B cell (primary cell): ENCODE measurements around the gene FGFR3. TPM values are rescaled to one million over a fixed set of nuclear protein-coding genes. Genes with fewer than 3 reads are reported as not detected.

Experiments
- ATAC-seq: fragments of 200-7000 bp; cut with Tn5 transposase; one replicate; pipeline ENCODE4 v1.10.0; 2021; ENCODE audit warnings: low read depth, mild to moderate bottlenecking, moderate number of reproducible peaks, moderate library complexity
- CTCF ChIA-PET: fragments of 350-600 bp; sonication (Branson Sonifier 250); formaldehyde crosslinking; loops from one replicate; lab custom pipeline; 2021; ENCODE audit warnings: antibody characterized with exemption, inconsistent platforms; lab: Charles Lee
- POLR2A ChIA-PET: fragments of 350-600 bp; sonication (Branson Sonifier 250); formaldehyde crosslinking; loops from one replicate; lab custom pipeline; 2021; ENCODE audit warnings: antibody characterized with exemption; lab: Charles Lee
- DNase-seq: peaks from one replicate; pipeline ENCODE4 v3.0.0; 2013
- H2AFZ ChIP-seq: 2 replicates; pipeline ENCODE4 v1.6.1; 2012; ENCODE audit warnings: mild to moderate bottlenecking, low read depth, low read length; ENCODE audit not compliant: insufficient read depth, poor library complexity, severe bottlenecking
- H3K27ac ChIP-seq, 2 donors: 1 replicate in 1 of 2; 2 replicates in 1 of 2; pipeline ENCODE4 v1.5.1; 2012 to 2013; ENCODE audit warnings: low read length in 2 of 2, mild to moderate bottlenecking in 2 of 2, moderate library complexity in 1 of 2
- H3K27me3 ChIP-seq, 4 experiments: fragments of 200-600 bp in 1 of 4; sonication (generic) in 1 of 4; replicated peaks in 1 of 4; 1 replicate in 2 of 4; 2 replicates in 2 of 4; pipeline versions ENCODE4 v1.6.1 to v1.7.0; 2013 to 2016; ENCODE audit warnings: low read length in 3 of 4, mild to moderate bottlenecking in 2 of 4, mixed read lengths in 1 of 4, moderate library complexity in 1 of 4; ENCODE audit not compliant: insufficient read depth in 4 of 4, control insufficient read depth in 3 of 4; ENCODE audit errors: control extremely low read depth in 1 of 4
- H3K36me3 ChIP-seq, 2 experiments: replicated peaks in 1 of 2; 1 replicate in 1 of 2; 2 replicates in 1 of 2; pipeline versions ENCODE4 v1.6.1 to v1.7.1; 2013; ENCODE audit warnings: low read length in 1 of 2; ENCODE audit not compliant: insufficient read depth in 2 of 2, control insufficient read depth in 1 of 2; ENCODE audit errors: control extremely low read depth in 1 of 2, extremely low read depth in 1 of 2
- H3K4me1 ChIP-seq, 2 donors: fragments of 200-600 bp in 1 of 2; sonication (generic) in 1 of 2; 1 replicate in 1 of 2; 2 replicates in 1 of 2; pipeline versions ENCODE4 v1.5.1 to v1.6.1; 2013 to 2017; ENCODE audit warnings: low read length in 2 of 2; ENCODE audit not compliant: control insufficient read depth in 2 of 2, insufficient read depth in 2 of 2
- H3K4me2 ChIP-seq: replicated peaks from 2 replicates; pipeline ENCODE3; 2012; ENCODE audit warnings: mild to moderate bottlenecking, low read depth, low read length; ENCODE audit not compliant: poor library complexity, severe bottlenecking
- H3K4me3 ChIP-seq, 5 experiments: fragments of 200-600 bp in 1 of 5; sonication (generic) in 1 of 5; 1 replicate in 3 of 5; 2 replicates in 2 of 5; pipeline versions ENCODE4 v1.5.1 to v1.7.0; 2011 to 2016; ENCODE audit warnings: low read length in 4 of 5, mild to moderate bottlenecking in 4 of 5, low read depth in 2 of 5, control low read depth in 1 of 5, moderate library complexity in 1 of 5; ENCODE audit not compliant: insufficient read depth in 1 of 5; ENCODE audit errors: control extremely low read depth in 1 of 5, extremely low read depth in 1 of 5
- H3K79me2 ChIP-seq: fragments of 200-600 bp; sonication (generic); one replicate; pipeline ENCODE4 v1.6.0; 2016; ENCODE audit warnings: low read length; ENCODE audit not compliant: control insufficient read depth, insufficient read depth
- H3K9ac ChIP-seq: fragments of 200-600 bp; sonication (generic); 2 replicates; pipeline ENCODE4 v1.6.1; 2017; ENCODE audit warnings: mild to moderate bottlenecking, low read length, moderate library complexity
- H3K9me3 ChIP-seq, 3 donors: one replicate each; pipeline versions ENCODE4 v1.6.1 to v1.7.1; 2013; ENCODE audit warnings: low read length in 2 of 3; ENCODE audit not compliant: control insufficient read depth in 2 of 3, insufficient read depth in 1 of 3; ENCODE audit errors: control extremely low read depth in 1 of 3
- H4K20me1 ChIP-seq: 2 replicates; pipeline ENCODE4 v1.6.0; 2012; ENCODE audit warnings: mild to moderate bottlenecking, low read length; ENCODE audit not compliant: insufficient read depth, control insufficient read depth, poor library complexity, severe bottlenecking
- H3K27ac Mint-ChIP-seq: one replicate; pipeline ENCODE4 v1.8.0; 2021; ENCODE audit warnings: mixed read lengths
- H3K27me3 Mint-ChIP-seq: one replicate; pipeline ENCODE4 v1.8.0; 2021; ENCODE audit warnings: mixed read lengths
- H3K4me1 Mint-ChIP-seq: one replicate; pipeline ENCODE4 v1.8.0; 2021; ENCODE audit warnings: mixed read lengths
- H3K4me3 Mint-ChIP-seq: one replicate; pipeline ENCODE4 v1.8.0; 2021; ENCODE audit warnings: mixed read lengths
- H3K9me3 Mint-ChIP-seq: one replicate; pipeline ENCODE4 v1.8.0; 2022; ENCODE audit warnings: mixed read lengths; ENCODE audit not compliant: insufficient read depth
- EZH2 ChIP-seq: IDR thresholded peaks from 2 replicates; pipeline ENCODE4 v1.6.1; 2012; ENCODE audit warnings: borderline replicate concordance, low read depth, mild to moderate bottlenecking, moderate library complexity, low read length; ENCODE audit not compliant: insufficient read depth, poor library complexity, severe bottlenecking
- WGBS: methylation state at CpG from one replicate; pipeline ENCODE4 v1.1.5; 2013; ENCODE audit warnings: missing lambda C conversion rate; ENCODE audit not compliant: insufficient coverage; 5-methylcytosine and 5-hydroxymethylcytosine counted together
- intact Hi-C: fragments of 100-400 bp; cut with micrococcal nuclease; formaldehyde crosslinking; loops from one replicate; pipeline ENCODE4 v1.10.0; 2022
- polyA plus RNA-seq: library from polyadenylated mRNA; depleted of rRNA; stranded (reverse); fragments of >200 nt; gene quantifications from 2 replicates; pipeline ENCODE4 v1.2.3, GENCODE V29; 2012
- total RNA-seq, 2 donors: library from RNA; stranded (reverse); fragments of 120-200 nt in 1 of 2; gene quantifications; 1 replicate in 1 of 2; 2 replicates in 1 of 2; pipeline versions ENCODE4 v1.2.3 to v1.2.4, GENCODE V29; 2013 to 2022
- TF ChIP-seq, protein P1 (sequence below): fragments of 200-600 bp; IDR thresholded peaks from one replicate; pipeline ENCODE4 v1.8.0; 2022; ENCODE audit warnings: antibody characterized with exemption, mild to moderate bottlenecking

The FGFR3 gene
- total and polyA plus RNA-seq, 2 donors (not counting 1 experiment from before 2014, with no cell fraction given): not detected

DNA sequence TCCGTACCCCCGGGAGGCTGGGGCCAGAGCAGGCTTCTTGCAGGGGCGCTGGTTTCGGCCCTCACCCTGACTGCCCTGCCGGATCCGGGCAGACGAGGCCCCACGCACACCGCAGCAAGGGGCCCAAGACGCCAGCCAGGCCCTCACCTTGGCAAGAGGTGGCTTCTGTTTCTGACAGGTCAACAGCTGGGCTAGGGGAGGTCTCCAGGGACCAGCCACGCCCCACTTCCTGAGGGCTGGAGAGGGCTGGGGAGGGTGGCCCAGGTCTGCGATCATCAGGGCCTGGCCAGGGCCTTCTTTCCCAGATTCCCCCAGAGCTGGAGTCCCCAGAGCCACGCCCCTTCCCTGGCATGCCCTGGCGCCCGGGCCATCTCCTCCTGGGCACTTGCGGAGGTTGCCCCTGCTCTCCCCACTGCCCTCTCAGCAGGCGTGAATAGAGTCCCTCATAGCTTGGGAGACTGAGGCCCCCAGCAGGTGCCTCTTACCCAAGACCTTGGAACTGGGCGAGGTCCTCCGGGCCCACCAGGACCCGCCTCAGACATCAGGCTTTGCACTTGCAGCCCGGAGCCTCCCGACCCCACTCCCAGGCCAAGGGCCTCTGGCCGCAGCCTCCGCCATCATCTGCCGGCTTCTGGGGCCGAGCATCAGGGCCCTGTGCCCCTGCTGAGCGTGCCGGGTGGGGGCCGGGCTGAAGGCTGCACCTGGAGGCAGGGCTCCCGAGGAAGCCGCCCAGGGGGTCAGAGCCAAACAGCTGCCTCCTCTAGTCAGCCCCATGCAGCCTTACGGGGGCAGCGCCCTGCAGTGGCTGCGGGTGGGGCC is 6.3 kb upstream of the FGFR3 start:
- Histone ChIP-seq H3K9ac (no peak overlapping the region), H3K4me3 (no peak overlapping the region), H4K20me1 (no peaks in the 10 kb centered on the region), H3K4me2 (no peak overlapping the region), H3K36me3 (no peaks in the 10 kb centered on the region), H3K79me2 (no peaks in the 10 kb centered on the region), H3K4me1 (no peaks in the 10 kb centered on the region), H3K27me3 (no peaks in the 10 kb centered on the region), H3K27ac (no peak overlapping the region), H2AFZ (no peak overlapping the region), H3K9me3 (peaks cover 0 to 4% (median 0%) of the 10 kb centered on the region in 3 donors)
- WGBS: 89% methylated on average over 34 of the region's 34 CpGs
- no peak overlapping the region for H3K4me3 Mint-ChIP-seq
- H3K27ac Mint-ChIP-seq: no peak overlapping the region
- TF ChIP-seq, protein P1, sequence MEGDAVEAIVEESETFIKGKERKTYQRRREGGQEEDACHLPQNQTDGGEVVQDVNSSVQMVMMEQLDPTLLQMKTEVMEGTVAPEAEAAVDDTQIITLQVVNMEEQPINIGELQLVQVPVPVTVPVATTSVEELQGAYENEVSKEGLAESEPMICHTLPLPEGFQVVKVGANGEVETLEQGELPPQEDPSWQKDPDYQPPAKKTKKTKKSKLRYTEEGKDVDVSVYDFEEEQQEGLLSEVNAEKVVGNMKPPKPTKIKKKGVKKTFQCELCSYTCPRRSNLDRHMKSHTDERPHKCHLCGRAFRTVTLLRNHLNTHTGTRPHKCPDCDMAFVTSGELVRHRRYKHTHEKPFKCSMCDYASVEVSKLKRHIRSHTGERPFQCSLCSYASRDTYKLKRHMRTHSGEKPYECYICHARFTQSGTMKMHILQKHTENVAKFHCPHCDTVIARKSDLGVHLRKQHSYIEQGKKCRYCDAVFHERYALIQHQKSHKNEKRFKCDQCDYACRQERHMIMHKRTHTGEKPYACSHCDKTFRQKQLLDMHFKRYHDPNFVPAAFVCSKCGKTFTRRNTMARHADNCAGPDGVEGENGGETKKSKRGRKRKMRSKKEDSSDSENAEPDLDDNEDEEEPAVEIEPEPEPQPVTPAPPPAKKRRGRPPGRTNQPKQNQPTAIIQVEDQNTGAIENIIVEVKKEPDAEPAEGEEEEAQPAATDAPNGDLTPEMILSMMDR: no peak
- TF ChIP-seq EZH2: no peak
- intact Hi-C loops: no loop called here
- H3K9me3 Mint-ChIP-seq: no peaks in the 10 kb centered on the region
- peaks cover 4% of the 10 kb centered on the region for H3K27me3 Mint-ChIP-seq
- CTCF ChIA-PET: no interaction called here
- POLR2A ChIA-PET: no interaction called here
- ATAC-seq (no peak), DNase-seq (no peak)
- no peaks in the 10 kb centered on the region for H3K4me1 Mint-ChIP-seq

DNA sequence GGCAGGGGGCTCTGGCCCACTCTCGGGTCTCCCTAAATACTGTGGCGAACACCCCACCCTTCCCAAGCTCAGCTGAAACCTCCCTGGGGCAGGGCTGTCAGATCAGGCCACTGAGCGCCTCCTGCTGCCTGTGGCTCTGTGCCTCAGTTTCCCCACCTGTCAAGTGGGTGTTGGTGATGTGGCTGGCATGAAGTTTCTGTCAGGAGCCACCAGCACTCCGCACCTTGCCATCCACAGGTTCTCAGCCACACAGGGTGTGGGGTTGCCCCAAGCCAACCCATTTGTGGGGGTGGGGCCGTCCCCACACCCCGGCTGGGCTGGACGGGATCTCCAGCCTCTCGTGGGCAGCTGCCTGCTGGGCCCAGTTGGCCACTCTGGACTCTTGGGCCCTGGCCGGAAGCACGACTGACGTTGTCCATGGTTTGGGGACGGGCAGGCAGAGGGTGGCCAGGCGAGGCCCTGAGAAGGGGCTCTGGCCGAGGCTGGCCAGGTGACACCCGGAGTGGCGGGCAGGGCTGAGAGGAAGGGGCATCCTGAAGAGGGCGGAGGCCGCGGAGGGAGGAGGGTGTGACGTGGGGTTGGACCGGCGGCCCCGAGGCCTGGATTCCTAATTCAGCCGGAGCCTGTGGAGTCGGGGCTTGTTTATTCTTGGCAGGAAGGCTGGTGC is 5.5 kb upstream of the FGFR3 start:
- no peak for DNase-seq
- Histone ChIP-seq H4K20me1 (no peaks in the 10 kb centered on the region), H3K4me3 (no peak overlapping the region), H3K36me3 (no peaks in the 10 kb centered on the region), H2AFZ (no peak overlapping the region), H3K79me2 (no peaks in the 10 kb centered on the region), H3K9ac (no peak overlapping the region), H3K9me3 (peaks cover 0 to 9% (median 0%) of the 10 kb centered on the region in 3 donors), H3K27me3 (peaks cover 0 to 2% (median under 1%) of the 10 kb centered on the region in 4 experiments), H3K4me1 (no peaks in the 10 kb centered on the region), H3K27ac (no peak overlapping the region), H3K4me2 (no peak overlapping the region)
- H3K27ac Mint-ChIP-seq: no peak overlapping the region
- no peak for ATAC-seq
- intact Hi-C loops: no loop called here
- no peak overlapping the region for H3K4me3 Mint-ChIP-seq
- H3K27me3 Mint-ChIP-seq: peaks cover 4% of the 10 kb centered on the region
- POLR2A ChIA-PET: no interaction called here
- no peaks in the 10 kb centered on the region for H3K4me1 Mint-ChIP-seq
- no peaks in the 10 kb centered on the region for H3K9me3 Mint-ChIP-seq
- TF ChIP-seq, protein P1: no peak
- no peak for TF ChIP-seq EZH2
- CTCF ChIA-PET: interaction anchor here (0.9 kb wide), 1 partner anchor 97 kb away, joined by 3 read pairs; no protein-coding TSS in a partner anchor
- 87% methylated on average over 16 of the region's 25 CpGs for WGBS
